Thyroid gland (tissue), 4 donors: Measurements from ENCODE around the gene FAM171A2.

Experiments used
- POLR2A ChIP-seq, 2 donors: fragments of 450-650 bp; IDR thresholded peaks; one replicate each; pipeline ENCODE4 v1.6.1; 2017; ENCODE audit warnings: antibody characterized with exemption in 2 of 2, mild to moderate bottlenecking in 2 of 2, moderate library complexity in 1 of 2
- TF ChIP-seq, protein P1 (sequence below), 6 experiments: fragments of 200-600 bp in 3 of 6; fragments of 450-650 bp in 3 of 6; sonication (generic) in 3 of 6; IDR thresholded peaks; one replicate each; pipeline ENCODE4 v1.5.1; 2016 to 2019; ENCODE audit warnings: antibody characterized with exemption in 6 of 6, mild to moderate bottlenecking in 2 of 6, inconsistent platforms in 1 of 6, moderate library complexity in 1 of 6

DNA sequence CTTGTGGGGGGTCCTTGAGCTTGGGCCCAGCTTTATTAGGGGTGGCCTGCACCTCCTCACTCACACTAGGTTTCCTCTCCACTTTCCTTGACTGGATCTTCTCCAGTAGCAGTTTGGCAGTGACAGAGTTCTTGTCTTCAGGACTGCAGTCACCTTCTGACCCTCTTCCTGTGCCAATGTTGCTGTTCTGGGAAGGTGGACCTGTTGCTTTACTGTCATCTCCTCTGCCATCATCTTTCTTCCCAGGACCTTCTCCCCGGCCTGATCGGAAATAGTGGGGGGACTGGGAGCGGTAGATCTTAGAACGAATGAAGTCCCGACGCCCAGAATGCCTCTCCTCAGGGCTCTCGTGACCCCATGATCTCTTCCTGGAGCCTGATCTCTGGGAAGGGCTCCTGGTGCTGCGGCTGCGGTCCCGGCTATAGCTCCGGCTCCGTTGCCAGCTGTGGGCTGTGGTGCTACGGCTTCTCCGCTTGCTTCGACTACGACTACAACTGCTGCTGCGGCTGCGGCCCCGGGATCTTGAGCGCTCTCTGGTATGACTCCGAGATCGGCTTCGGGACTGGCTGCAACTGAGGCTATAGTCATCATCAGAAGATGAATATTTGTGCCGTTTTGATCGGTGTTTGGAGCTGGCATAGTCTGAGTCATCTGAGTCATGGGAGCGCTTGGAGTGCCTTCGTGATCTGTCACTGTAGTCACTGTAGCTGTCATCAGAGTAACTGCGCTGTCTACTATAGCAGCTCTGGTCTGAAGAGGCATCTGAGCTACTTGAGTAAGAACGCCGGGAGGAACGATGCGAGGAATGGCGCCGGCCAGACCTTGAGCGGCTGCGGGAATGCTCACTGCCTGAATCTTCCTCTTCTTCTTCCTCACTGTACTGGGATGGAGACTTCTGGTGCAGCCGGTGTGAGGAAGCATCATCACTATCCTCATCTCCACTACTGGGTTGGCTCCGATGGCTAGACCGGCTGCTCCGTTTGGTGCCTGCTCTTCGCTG is 35.3 kb upstream of the FAM171A2 start:
- TF ChIP-seq, protein P1, sequence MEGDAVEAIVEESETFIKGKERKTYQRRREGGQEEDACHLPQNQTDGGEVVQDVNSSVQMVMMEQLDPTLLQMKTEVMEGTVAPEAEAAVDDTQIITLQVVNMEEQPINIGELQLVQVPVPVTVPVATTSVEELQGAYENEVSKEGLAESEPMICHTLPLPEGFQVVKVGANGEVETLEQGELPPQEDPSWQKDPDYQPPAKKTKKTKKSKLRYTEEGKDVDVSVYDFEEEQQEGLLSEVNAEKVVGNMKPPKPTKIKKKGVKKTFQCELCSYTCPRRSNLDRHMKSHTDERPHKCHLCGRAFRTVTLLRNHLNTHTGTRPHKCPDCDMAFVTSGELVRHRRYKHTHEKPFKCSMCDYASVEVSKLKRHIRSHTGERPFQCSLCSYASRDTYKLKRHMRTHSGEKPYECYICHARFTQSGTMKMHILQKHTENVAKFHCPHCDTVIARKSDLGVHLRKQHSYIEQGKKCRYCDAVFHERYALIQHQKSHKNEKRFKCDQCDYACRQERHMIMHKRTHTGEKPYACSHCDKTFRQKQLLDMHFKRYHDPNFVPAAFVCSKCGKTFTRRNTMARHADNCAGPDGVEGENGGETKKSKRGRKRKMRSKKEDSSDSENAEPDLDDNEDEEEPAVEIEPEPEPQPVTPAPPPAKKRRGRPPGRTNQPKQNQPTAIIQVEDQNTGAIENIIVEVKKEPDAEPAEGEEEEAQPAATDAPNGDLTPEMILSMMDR (IDR thresholded peaks at IDR 0.05), result no peak
- no peak for TF ChIP-seq POLR2A (IDR thresholded peaks at IDR 0.05)
